Measurements from ENCODE around the gene NUSAP1. TPM values are rescaled to one million over a fixed set of nuclear protein-coding genes. Genes with fewer than 3 reads are reported as not detected.
A peak's percentile ranks its signal among the peaks of the same experiment; 100 is the strongest.

The NUSAP1 gene
- total RNA-seq, 1 experiment from 2014 or later = 158 TPM

DNA sequence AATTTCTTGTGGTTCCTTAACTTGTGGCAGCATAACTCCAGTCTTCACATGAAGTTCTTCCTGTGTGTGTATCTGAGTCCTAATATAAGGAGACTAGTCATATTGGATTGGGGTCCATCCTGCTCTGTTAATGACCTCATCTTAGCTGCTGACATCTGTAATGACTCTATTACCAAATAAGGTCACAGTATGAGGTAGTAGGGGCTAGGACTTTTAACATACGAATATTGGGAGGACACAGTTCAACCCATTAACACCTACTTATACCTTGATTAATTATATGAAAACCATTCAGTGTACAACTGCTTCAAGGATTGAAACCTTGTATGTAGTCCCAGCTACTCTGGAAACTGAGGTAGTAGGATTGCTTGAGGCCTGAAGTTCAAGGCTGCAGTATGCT lies 44.2 kb upstream of the NUSAP1 start:
- Histone ChIP-seq H3K23me2 (ENCODE audit: insufficient read length, low read depth, low read length, poor library complexity, severe bottlenecking) (peaks cover 8% of the 10 kb centered on the region), H3K4me1 (ENCODE audit: insufficient read depth, low read length) (peaks cover 2% of the 10 kb centered on the region; the same call in 1 of the 2 replicates), H3K23ac (ENCODE audit: insufficient read length, low read depth, low read length) (no peak overlapping the region), H3K27ac (ENCODE audit: insufficient read length, low read depth, low read length) (no peak overlapping the region), H3K4me2 (ENCODE audit: insufficient read depth, insufficient read length, low read length) (no peak overlapping the region), H2BK5ac (ENCODE audit: insufficient read length, low read length) (no peak overlapping the region), H4K20me1 (ENCODE audit: control insufficient read depth, insufficient read depth, insufficient read length) (no peaks in the 10 kb centered on the region), H3K56ac (ENCODE audit: insufficient read length, low read depth, low read length) (no peak overlapping the region), H3K27me3 (ENCODE audit: insufficient read depth, low read length) (no peaks in the 10 kb centered on the region), H3T11ph (ENCODE audit: low read length) (no peak overlapping the region), H2AK5ac (ENCODE audit: insufficient read length, low read length) (no peak overlapping the region), H3K79me2 (ENCODE audit: insufficient read depth, low read length) (peaks cover 8% of the 10 kb centered on the region; the same call in 1 of the 2 replicates), H2BK120ac (ENCODE audit: low read depth, low read length, poor library complexity, severe bottlenecking) (no peak overlapping the region), H4K8ac (replicated peaks; ENCODE audit: insufficient read length, low read depth, low read length) (no peak overlapping the region), H2BK15ac (ENCODE audit: low read depth, low read length) (no peak overlapping the region), H2AFZ (ENCODE audit: low read length) (no peak overlapping the region), H3K9ac (ENCODE audit: extremely low read depth, insufficient read length, low read length) (no peak overlapping the region), H4K91ac (ENCODE audit: insufficient read length, low read depth, low read length) (no peak overlapping the region), H4K5ac (ENCODE audit: insufficient read length, low read depth, low read length) (no peak overlapping the region), H3K79me1 (ENCODE audit: insufficient read depth, low read depth, low read length, poor library complexity, severe bottlenecking) (peaks cover 7% of the 10 kb centered on the region), H3K14ac (ENCODE audit: insufficient read depth, low read length) (no peak overlapping the region), H2BK20ac (ENCODE audit: low read depth, low read length, poor library complexity, severe bottlenecking) (no peak overlapping the region), H3K4ac (ENCODE audit: low read depth, low read length) (no peak overlapping the region), H3K18ac (ENCODE audit: insufficient read length, low read depth, low read length) (no peak overlapping the region), H2BK12ac (ENCODE audit: insufficient read length, low read depth, low read length) (no peak overlapping the region), H3K9me3 (ENCODE audit: control insufficient read depth, low read depth, low read length) (no peaks in the 10 kb centered on the region)
- no CpG with 5 or more reads among the region's 1 CpG for WGBS (ENCODE audit: extremely low coverage, insufficient read length, low lambda C conversion rate)
- Mint-ChIP-seq H3K4me3 (no peak overlapping the region), H3K9me3 (no peaks in the 10 kb centered on the region; a peak in 1 of 5 replicates), H3K27me3 (ENCODE audit: low read depth) (no peaks in the 10 kb centered on the region), H3K27ac (peak overlapping the region in 1 of 3 experiments; percentile 71; a peak in 1 of 7 replicates), H3K4me1 (peaks cover 10 to 19% of the 10 kb centered on the region in 2 experiments), H3K36me3 (ENCODE audit: insufficient read depth in 1 of 3, low read depth in 3 of 3) (peaks cover 49 to 68% (median 54%) of the 10 kb centered on the region in 3 experiments)
- no peak for DNase-seq
- TF ChIP-seq, protein P1, sequence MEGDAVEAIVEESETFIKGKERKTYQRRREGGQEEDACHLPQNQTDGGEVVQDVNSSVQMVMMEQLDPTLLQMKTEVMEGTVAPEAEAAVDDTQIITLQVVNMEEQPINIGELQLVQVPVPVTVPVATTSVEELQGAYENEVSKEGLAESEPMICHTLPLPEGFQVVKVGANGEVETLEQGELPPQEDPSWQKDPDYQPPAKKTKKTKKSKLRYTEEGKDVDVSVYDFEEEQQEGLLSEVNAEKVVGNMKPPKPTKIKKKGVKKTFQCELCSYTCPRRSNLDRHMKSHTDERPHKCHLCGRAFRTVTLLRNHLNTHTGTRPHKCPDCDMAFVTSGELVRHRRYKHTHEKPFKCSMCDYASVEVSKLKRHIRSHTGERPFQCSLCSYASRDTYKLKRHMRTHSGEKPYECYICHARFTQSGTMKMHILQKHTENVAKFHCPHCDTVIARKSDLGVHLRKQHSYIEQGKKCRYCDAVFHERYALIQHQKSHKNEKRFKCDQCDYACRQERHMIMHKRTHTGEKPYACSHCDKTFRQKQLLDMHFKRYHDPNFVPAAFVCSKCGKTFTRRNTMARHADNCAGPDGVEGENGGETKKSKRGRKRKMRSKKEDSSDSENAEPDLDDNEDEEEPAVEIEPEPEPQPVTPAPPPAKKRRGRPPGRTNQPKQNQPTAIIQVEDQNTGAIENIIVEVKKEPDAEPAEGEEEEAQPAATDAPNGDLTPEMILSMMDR (conservative IDR thresholded peaks at IDR 0.05) = no peak
